SK-N-SH (cell line): ENCODE results near the gene BEST2. TPM values are rescaled to one million over a fixed set of nuclear protein-coding genes. Genes with fewer than 3 reads are reported as not detected.

Experiments
- CTCF ChIA-PET: fragments of 300-600, 350-600 bp; formaldehyde crosslinking; extraction: SDS; loops from one replicate; lab custom pipeline; 2021; lab: Yijun Ruan, JAX
- POLR2A ChIA-PET: fragments of 350-600 bp; sonication (Branson Sonifier 250); formaldehyde crosslinking; extraction: SDS; loops from one replicate; lab custom pipeline; 2020; ENCODE audit warnings: antibody characterized with exemption, inconsistent platforms; lab: Yijun Ruan, JAX
- DNase-seq: peaks from one replicate; pipeline ENCODE4 v3.0.0; 2012
- H2AFZ ChIP-seq: fragments of 200-600 bp; sonication (generic); 2 replicates; pipeline ENCODE4 v1.8.1; 2016; ENCODE audit warnings: antibody characterized with exemption, mild to moderate bottlenecking, low read depth
- H3F3A ChIP-seq: fragments of 200-600 bp; sonication (generic); replicated peaks from 2 replicates; pipeline ENCODE3; 2016; ENCODE audit warnings: antibody characterized with exemption, mild to moderate bottlenecking; ENCODE audit not compliant: insufficient read depth
- H3K27ac ChIP-seq, 2 experiments: fragments of 200-500 bp in 1 of 2; fragments of 200-600 bp in 1 of 2; sonication (Bioruptor generic) in 1 of 2; sonication (generic), shearing (Covaris generic) in 1 of 2; 2 replicates each; pipeline versions ENCODE4 v1.5.1 to v1.6.1; 2014 to 2016; ENCODE audit warnings: low read depth in 2 of 2, inconsistent platforms in 1 of 2, low read length in 1 of 2, mild to moderate bottlenecking in 1 of 2, mixed read lengths in 1 of 2
- H3K27me3 ChIP-seq: fragments of 200-600 bp; sonication (generic), shearing (Covaris generic); 2 replicates; pipeline ENCODE4 v1.6.1; 2016; ENCODE audit warnings: mixed run types; ENCODE audit not compliant: insufficient read depth
- H3K36me3 ChIP-seq, 2 experiments: fragments of 200-500 bp in 1 of 2; fragments of 200-600 bp in 1 of 2; sonication (Bioruptor generic) in 1 of 2; sonication (generic) in 1 of 2; replicated peaks in 1 of 2; 2 replicates each; pipeline versions ENCODE3 to v1.5.1; 2014 to 2016; ENCODE audit warnings: low read length in 1 of 2, mild to moderate bottlenecking in 1 of 2; ENCODE audit not compliant: insufficient read depth in 2 of 2, control insufficient read depth in 1 of 2
- H3K4me1 ChIP-seq, 2 experiments: fragments of 200-500 bp in 1 of 2; fragments of 200-600 bp in 1 of 2; sonication (Bioruptor generic) in 1 of 2; sonication (generic), shearing (Covaris generic) in 1 of 2; 2 replicates each; pipeline versions ENCODE4 v1.5.1 to v1.6.1; 2014 to 2016; ENCODE audit warnings: low read depth in 1 of 2, low read length in 1 of 2, mixed run types in 1 of 2; ENCODE audit not compliant: insufficient read depth in 2 of 2, control insufficient read depth in 1 of 2
- H3K4me2 ChIP-seq: fragments of 200-600 bp; sonication (generic), shearing (Covaris generic); 2 replicates; pipeline ENCODE4 v1.6.1; 2017; ENCODE audit warnings: mixed run types
- H3K4me3 ChIP-seq, 2 experiments: fragments of 200-500 bp in 1 of 2; fragments of 200-600 bp in 1 of 2; sonication (Bioruptor generic) in 1 of 2; sonication (generic), shearing (Covaris generic) in 1 of 2; 2 replicates each; pipeline versions ENCODE4 v1.5.1 to v1.8.1; 2014 to 2016; ENCODE audit warnings: low read depth in 2 of 2, inconsistent platforms in 1 of 2, low read length in 1 of 2, mild to moderate bottlenecking in 1 of 2, mixed read lengths in 1 of 2, moderate library complexity in 1 of 2
- H3K79me2 ChIP-seq: fragments of 200-600 bp; sonication (generic); 2 replicates; pipeline ENCODE4 v1.8.1; 2017; ENCODE audit warnings: mild to moderate bottlenecking; ENCODE audit not compliant: insufficient read depth
- H3K9ac ChIP-seq: fragments of 200-600 bp; sonication (generic); 2 replicates; pipeline ENCODE4 v1.6.1; 2017; ENCODE audit warnings: mixed run types
- H3K9me2 ChIP-seq: fragments of 200-600 bp; sonication (generic); 2 replicates; pipeline ENCODE4 v1.6.1; 2017; ENCODE audit warnings: mixed run types
- H3K9me3 ChIP-seq: fragments of 200-600 bp; sonication (generic); 2 replicates; pipeline ENCODE4 v1.6.1; 2017; ENCODE audit warnings: mixed run types, mild to moderate bottlenecking, moderate library complexity
- H4K20me1 ChIP-seq: fragments of 200-600 bp; sonication (generic); 2 replicates; pipeline ENCODE4 v1.6.1; 2017; ENCODE audit warnings: mild to moderate bottlenecking, mixed run types; ENCODE audit not compliant: insufficient read depth
- CHD2 ChIP-seq: fragments of 150-350 bp; IDR thresholded peaks from 2 replicates; pipeline ENCODE4 v1.6.1; 2018; ENCODE audit warnings: low read length; ENCODE audit not compliant: partially characterized antibody
- CTCF ChIP-seq: fragments of 200-600 bp; sonication (generic); IDR thresholded peaks from 2 replicates; pipeline ENCODE4 v1.6.1; 2017; ENCODE audit warnings: antibody characterized with exemption, mild to moderate bottlenecking, moderate library complexity
- EP300 ChIP-seq, 2 experiments: IDR thresholded peaks; 2 replicates each; pipeline versions ENCODE4 v1.4.0 to v1.6.1; 2012; ENCODE audit warnings: borderline replicate concordance in 1 of 2, low read depth in 1 of 2, low read length in 1 of 2
- GABPA ChIP-seq: IDR thresholded peaks from 2 replicates; pipeline ENCODE4 v1.4.0; 2012; ENCODE audit warnings: low read depth, mild to moderate bottlenecking
- IRF3 ChIP-seq: fragments of 150-350 bp; IDR thresholded peaks from 2 replicates; pipeline ENCODE4 v1.6.1; 2016; ENCODE audit warnings: mild to moderate bottlenecking, low read depth, low read length
- JUND ChIP-seq: IDR thresholded peaks from 2 replicates; pipeline ENCODE4 v1.4.0; 2012
- MAX ChIP-seq: IDR thresholded peaks from 2 replicates; pipeline ENCODE4 v1.4.0; 2012; ENCODE audit warnings: low read depth
- MEF2A ChIP-seq: IDR thresholded peaks from 2 replicates; pipeline ENCODE4 v1.4.0; 2012; ENCODE audit warnings: low read depth, borderline replicate concordance
- NFIC ChIP-seq: IDR thresholded peaks from 2 replicates; pipeline ENCODE4 v1.4.0; 2012; ENCODE audit warnings: borderline replicate concordance
- RCOR1 ChIP-seq: fragments of 150-350 bp; IDR thresholded peaks from 2 replicates; pipeline ENCODE4 v1.6.1; 2017; ENCODE audit warnings: antibody characterized with exemption, low read length
- REST ChIP-seq: IDR thresholded peaks from 2 replicates; pipeline ENCODE4 v1.6.1; 2012; ENCODE audit warnings: mild to moderate bottlenecking, low read depth, low read length, moderate library complexity
- SIN3A ChIP-seq: IDR thresholded peaks from 2 replicates; pipeline ENCODE4 v1.6.1; 2012; ENCODE audit warnings: low read depth, mild to moderate bottlenecking, low read length, moderate library complexity, borderline replicate concordance
- TAF1 ChIP-seq: IDR thresholded peaks from 2 replicates; pipeline ENCODE4 v1.6.1; 2012; ENCODE audit warnings: low read depth, mild to moderate bottlenecking, low read length, moderate library complexity, borderline replicate concordance
- YY1 ChIP-seq: IDR thresholded peaks from 2 replicates; pipeline ENCODE4 v1.4.0; 2012; ENCODE audit warnings: low read depth, mild to moderate bottlenecking
- WGBS: methylation state at CpG from one replicate; pipeline ENCODE4 v1.1.6; 2017; ENCODE audit warnings: low lambda C conversion rate; 5-methylcytosine and 5-hydroxymethylcytosine counted together
- polyA plus RNA-seq, 3 experiments: library from polyadenylated mRNA; depleted of rRNA; stranded (reverse); fragments of >200 nt; gene quantifications; 2 replicates each; pipeline ENCODE4 v1.2.3, GENCODE V29; 2012

The BEST2 gene
- not detected in 2 replicates for polyA plus RNA-seq (2012; rRNA removed)
- polyA plus RNA-seq (2012; cell fraction: cytosol; rRNA removed), result not detected in 2 replicates
- 0.04 and 0.08 TPM in 2 replicates for polyA plus RNA-seq (2012; cell fraction: nucleus; rRNA removed)

GRCh38 chr19:12751635-12752034 is at the start of gene BEST2:
BEST2 (plus strand) TSS chr19:12751791; CDS start chr19:12752593, 802 bp downstream.
- H3K9ac ChIP-seq, result no peak within 1 kb of the TSS
- no peak for DNase-seq
- no peaks in the 10 kb centered on the region for H3K79me2 ChIP-seq
- 13% methylated on average over 10 of the region's 14 CpGs for WGBS
- no peak within 1 kb of the TSS for H2AFZ ChIP-seq
- ChIA-PET POLR2A (interaction anchor here (0.8 to 1.4 kb wide), 2 partner anchors 9 to 29 kb away, joined by 3 read pairs; no protein-coding TSS in a partner anchor), CTCF (interaction anchor here (1.3 to 23.9 kb wide), 4 partner anchors 10 to 95 kb away, joined by 3 to 273 read pairs (median 4); no protein-coding TSS in a partner anchor)
- H3K9me2 ChIP-seq, result no peaks in the 10 kb centered on the region
- no peak within 1 kb of the TSS for H3K4me3 ChIP-seq
- H3F3A ChIP-seq, result no peaks in the 10 kb centered on the region
- TF ChIP-seq CTCF, result no peak
- TF ChIP-seq SIN3A, result no peak
- no peak for TF ChIP-seq TAF1
- TF ChIP-seq GABPA, result no peak
- TF ChIP-seq REST, result no peak
- no peak for TF ChIP-seq YY1
- TF ChIP-seq MAX, result no peak
- no peak for TF ChIP-seq RCOR1
- TF ChIP-seq IRF3, result no peak
- TF ChIP-seq CHD2, result no peak
- TF ChIP-seq JUND, result no peak
- no peak for TF ChIP-seq NFIC
- no peak for TF ChIP-seq EP300 (IDR thresholded peaks at IDR 0.05; ENCODE audit: borderline replicate concordance in 1 of 2, low read depth in 1 of 2, low read length in 1 of 2)
- TF ChIP-seq MEF2A, result no peak
- TF ChIP-seq, all 33 proteins: peak for 0
- H3K4me1 ChIP-seq, result peaks cover 0 to 8% of the 10 kb centered on the region in 2 experiments
- no peak within 1 kb of the TSS for H3K27ac ChIP-seq
- no peaks in the 10 kb centered on the region for H3K9me3 ChIP-seq
- H4K20me1 ChIP-seq, result no peaks in the 10 kb centered on the region
- no peak within 1 kb of the TSS for H3K4me2 ChIP-seq
- peaks cover 40% of the 10 kb centered on the region for H3K27me3 ChIP-seq
- H3K36me3 ChIP-seq, result peaks cover 0 to 8% of the 10 kb centered on the region in 2 experiments
